ENCODE data around the gene MMP14.

MMP14 gene

DNA sequence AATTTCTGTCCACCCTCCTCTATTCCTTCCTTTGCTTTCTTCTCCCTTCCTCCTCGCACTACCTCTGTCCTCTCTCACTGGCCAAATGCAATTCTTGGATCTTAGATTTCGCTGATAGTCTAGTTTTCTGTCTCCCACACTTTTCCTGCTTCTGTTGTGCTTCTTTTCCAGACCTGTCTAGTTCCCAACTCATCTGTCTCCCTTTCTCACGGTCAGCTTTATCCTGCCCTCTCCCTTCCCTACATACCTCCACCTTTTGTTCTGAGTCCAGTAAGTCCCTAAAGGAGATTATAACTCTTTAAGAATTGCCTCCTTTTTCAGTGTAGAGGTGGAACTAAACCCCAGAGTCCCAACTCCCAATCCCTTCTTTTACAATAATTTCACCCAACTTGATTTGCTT is 880 bp upstream of the MMP14 start:
- peaks cover 34% of the 10 kb centered on the region for H3K36me3 ChIP-seq (ENCODE audit: insufficient read depth, low read depth, low read length)
- peak overlapping the region; percentile 93; the same call in 1 of the 2 replicates for H3K9ac ChIP-seq (ENCODE audit: low read depth, low read length)
- peaks cover 14% of the 10 kb centered on the region; the same call in 1 of the 2 replicates for H3K27me3 ChIP-seq (ENCODE audit: insufficient read depth, low read length)
- no peaks in the 10 kb centered on the region for H3K9me3 ChIP-seq (ENCODE audit: insufficient read depth, low read depth, low read length)
- peaks cover 23% of the 10 kb centered on the region; the same call in 1 of the 2 replicates for H3K4me1 ChIP-seq (ENCODE audit: insufficient read depth, low read length)
- peak overlapping the region; percentile 90; the same call in 1 of the 2 replicates for H3K4me3 ChIP-seq (ENCODE audit: low read length)
- H3K27ac ChIP-seq (ENCODE audit: low read length) = no peak overlapping the region

DNA sequence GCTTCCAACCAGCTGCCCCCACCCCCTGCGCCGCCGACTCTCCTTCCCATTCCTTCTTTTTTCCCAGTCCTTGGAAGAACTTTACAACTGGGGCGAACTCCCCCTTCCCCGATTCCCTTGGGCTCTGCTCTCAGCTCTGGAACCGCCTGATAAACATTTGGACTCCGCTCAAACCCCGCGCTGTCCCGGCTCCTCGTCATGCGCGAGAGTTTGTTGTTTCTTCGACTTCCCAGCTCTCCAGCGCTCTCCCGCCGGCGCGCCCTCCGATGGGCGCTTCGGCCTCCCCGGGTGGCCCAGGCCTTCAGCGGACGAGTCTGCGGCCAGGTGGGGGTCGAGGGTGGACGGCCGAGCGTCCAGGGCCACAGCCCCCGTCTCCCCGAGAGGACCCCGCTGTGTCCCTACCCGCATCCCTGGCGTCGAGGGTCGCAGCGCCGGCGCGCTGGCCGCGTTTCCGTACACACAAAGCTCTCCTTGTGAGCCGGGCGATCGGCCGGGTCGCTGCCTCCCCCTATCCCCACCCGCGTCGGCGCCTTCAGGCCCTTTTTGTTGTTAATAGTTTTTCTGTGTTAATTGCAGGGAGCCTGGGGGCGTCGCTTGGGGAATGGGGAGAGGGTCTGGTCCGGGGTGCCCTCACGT is 847 bp downstream of the MMP14 start:
- peak overlapping the region; percentile 90 for H3K4me3 ChIP-seq (ENCODE audit: low read length)
- H3K9ac ChIP-seq (ENCODE audit: low read depth, low read length) = peak overlapping the region; percentile 93
- H3K36me3 ChIP-seq (ENCODE audit: insufficient read depth, low read depth, low read length) = peaks cover 30% of the 10 kb centered on the region
- H3K27ac ChIP-seq (ENCODE audit: low read length) = no peak overlapping the region
- no peaks in the 10 kb centered on the region for H3K9me3 ChIP-seq (ENCODE audit: insufficient read depth, low read depth, low read length)
- H3K27me3 ChIP-seq (ENCODE audit: insufficient read depth, low read length) = peaks cover 14% of the 10 kb centered on the region; the same call in 1 of the 2 replicates
- peaks cover 20% of the 10 kb centered on the region; the same call in 1 of the 2 replicates for H3K4me1 ChIP-seq (ENCODE audit: insufficient read depth, low read length)

DNA sequence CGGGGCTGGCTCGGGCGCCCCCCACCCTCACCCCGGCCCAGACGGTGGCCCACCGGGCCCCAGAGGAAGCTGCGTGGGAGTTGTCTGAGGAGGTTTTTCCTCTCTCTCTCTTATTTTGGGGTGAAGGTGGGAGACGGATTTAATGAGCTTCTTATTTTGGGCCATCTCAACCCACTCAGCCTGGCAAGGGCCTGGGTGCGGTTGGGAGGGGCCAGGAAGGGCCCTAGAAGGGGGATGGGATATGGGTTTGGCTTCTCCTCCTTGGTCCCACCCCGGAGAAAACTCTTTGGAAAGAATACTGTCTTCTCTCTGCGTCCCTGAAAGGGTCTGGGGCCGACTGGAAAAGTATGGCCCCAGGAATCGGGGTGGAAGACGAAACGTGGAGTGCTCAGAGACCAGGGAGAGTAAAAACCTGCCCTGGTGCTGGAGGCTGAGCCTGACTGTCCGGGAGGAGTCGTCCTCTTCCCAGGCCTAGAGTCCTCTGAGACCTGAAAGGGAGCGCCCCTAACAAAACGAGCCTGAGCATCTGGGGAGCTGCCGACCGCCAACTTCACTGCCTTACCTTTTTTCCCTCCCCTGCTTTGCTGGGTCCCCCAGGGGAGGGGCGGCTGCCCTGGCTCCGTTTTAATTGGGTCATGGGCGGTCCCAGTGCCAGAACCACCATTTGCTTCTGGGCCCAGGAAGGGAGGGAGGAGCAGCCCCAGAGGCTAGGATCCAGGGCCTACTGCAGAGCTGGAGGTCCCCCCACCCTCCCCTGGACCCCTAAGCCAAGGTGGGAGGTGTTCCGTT is 1.6 kb downstream of the MMP14 start:
- Histone ChIP-seq H3K36me3 (ENCODE audit: insufficient read depth, low read depth, low read length) (peaks cover 37% of the 10 kb centered on the region), H3K4me1 (ENCODE audit: insufficient read depth, low read length) (peaks cover 20% of the 10 kb centered on the region; the same call in 1 of the 2 replicates), H3K4me3 (ENCODE audit: low read length) (peak overlapping the region; percentile 90), H3K9me3 (ENCODE audit: insufficient read depth, low read depth, low read length) (no peaks in the 10 kb centered on the region), H3K27ac (ENCODE audit: low read length) (peak overlapping the region; percentile 52), H3K27me3 (ENCODE audit: insufficient read depth, low read length) (peaks cover 14% of the 10 kb centered on the region; the same call in 1 of the 2 replicates), H3K9ac (ENCODE audit: low read depth, low read length) (peak overlapping the region; percentile 93)

DNA sequence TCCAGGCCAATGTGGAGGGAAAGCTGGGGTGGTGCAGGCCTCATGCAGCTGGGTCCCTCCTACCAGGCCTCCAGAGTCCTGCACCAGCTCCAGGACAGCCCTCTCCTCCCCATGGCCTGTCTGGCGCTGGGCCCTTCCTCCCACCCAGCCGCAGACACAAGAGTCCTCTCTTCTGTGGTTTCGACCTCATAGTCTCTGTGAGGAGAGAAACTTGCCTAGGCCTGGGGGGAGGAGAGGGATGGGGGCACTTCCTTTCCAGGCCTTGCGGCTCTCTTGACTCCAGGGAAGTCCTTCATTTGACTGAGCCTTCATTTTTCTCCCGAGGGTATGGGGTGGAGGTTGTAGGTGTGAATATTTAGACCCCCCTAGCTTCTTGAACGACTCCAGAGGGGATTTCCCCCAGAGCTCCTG is 2.3 kb downstream of the MMP14 start:
- H3K4me3 ChIP-seq (ENCODE audit: low read length) = peak overlapping the region; percentile 90
- H3K4me1 ChIP-seq (ENCODE audit: insufficient read depth, low read length) = peaks cover 20% of the 10 kb centered on the region; the same call in 1 of the 2 replicates
- peaks cover 37% of the 10 kb centered on the region for H3K36me3 ChIP-seq (ENCODE audit: insufficient read depth, low read depth, low read length)
- peaks cover 14% of the 10 kb centered on the region; the same call in 1 of the 2 replicates for H3K27me3 ChIP-seq (ENCODE audit: insufficient read depth, low read length)
- no peaks in the 10 kb centered on the region for H3K9me3 ChIP-seq (ENCODE audit: insufficient read depth, low read depth, low read length)
- H3K9ac ChIP-seq (ENCODE audit: low read depth, low read length) = peak overlapping the region; percentile 93; the same call in 1 of the 2 replicates
- peak overlapping the region; percentile 52 for H3K27ac ChIP-seq (ENCODE audit: low read length)

DNA sequence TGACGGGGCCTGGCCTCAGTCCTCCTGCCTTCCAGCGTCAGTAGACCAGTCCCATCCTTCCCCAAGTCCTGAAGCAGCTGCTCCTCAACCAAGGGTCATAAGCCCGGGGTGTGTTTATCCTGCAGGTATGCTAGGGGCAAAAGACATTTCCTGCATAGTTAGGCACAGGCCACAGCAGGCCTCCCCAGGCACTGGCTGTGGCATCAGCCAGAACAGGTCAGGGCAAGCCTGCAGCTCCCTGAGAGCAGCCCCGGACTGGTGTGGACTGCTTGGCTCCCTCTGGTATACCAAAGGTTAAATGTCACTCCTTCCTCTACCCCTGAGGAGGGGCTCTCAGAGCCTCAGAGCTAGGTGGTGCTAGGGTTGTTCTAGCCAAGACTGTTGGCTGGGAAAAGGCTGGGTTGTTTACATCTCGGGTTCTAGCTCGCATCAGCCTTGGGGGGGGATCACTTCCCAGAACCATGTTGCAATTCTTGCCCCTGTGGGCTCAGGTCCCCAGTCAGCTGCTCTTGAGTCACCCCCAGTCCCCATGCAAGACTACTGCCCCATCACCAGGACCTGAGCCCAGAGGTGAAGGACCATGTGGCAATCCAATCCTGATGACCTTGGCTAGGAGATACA is 2.9 kb downstream of the MMP14 start:
- Histone ChIP-seq H3K9me3 (ENCODE audit: insufficient read depth, low read depth, low read length) (no peaks in the 10 kb centered on the region), H3K4me3 (ENCODE audit: low read length) (peak overlapping the region; percentile 90; the same call in 1 of the 2 replicates), H3K4me1 (ENCODE audit: insufficient read depth, low read length) (peaks cover 20% of the 10 kb centered on the region; the same call in 1 of the 2 replicates), H3K9ac (ENCODE audit: low read depth, low read length) (peak overlapping the region; percentile 93; the same call in 1 of the 2 replicates), H3K36me3 (ENCODE audit: insufficient read depth, low read depth, low read length) (peaks cover 35% of the 10 kb centered on the region), H3K27me3 (ENCODE audit: insufficient read depth, low read length) (peaks cover 14% of the 10 kb centered on the region; the same call in 1 of the 2 replicates), H3K27ac (ENCODE audit: low read length) (no peak overlapping the region)

DNA sequence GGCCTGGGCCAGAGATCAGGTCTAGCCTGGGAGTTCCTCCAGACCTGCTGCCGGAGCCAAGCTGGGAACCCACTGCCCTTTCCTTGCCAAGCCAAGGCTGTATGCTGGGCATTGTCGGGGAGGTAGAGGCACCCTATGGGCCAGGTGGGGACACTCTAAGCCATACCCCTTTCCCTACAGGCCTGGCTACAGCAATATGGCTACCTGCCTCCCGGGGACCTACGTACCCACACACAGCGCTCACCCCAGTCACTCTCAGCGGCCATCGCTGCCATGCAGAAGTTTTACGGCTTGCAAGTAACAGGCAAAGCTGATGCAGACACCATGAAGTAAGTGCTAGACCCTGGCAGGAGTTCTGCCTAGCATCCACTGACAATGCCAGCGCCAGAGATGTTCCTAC is 4.9 kb downstream of the MMP14 start:
- no peak overlapping the region for H3K4me3 ChIP-seq (ENCODE audit: low read length)
- H3K9ac ChIP-seq (ENCODE audit: low read depth, low read length) = no peak overlapping the region
- H3K27me3 ChIP-seq (ENCODE audit: insufficient read depth, low read length) = peaks cover 14% of the 10 kb centered on the region; the same call in 1 of the 2 replicates
- peaks cover 14% of the 10 kb centered on the region; the same call in 1 of the 2 replicates for H3K4me1 ChIP-seq (ENCODE audit: insufficient read depth, low read length)
- peaks cover 41% of the 10 kb centered on the region for H3K36me3 ChIP-seq (ENCODE audit: insufficient read depth, low read depth, low read length)
- H3K9me3 ChIP-seq (ENCODE audit: insufficient read depth, low read depth, low read length) = no peaks in the 10 kb centered on the region
- H3K27ac ChIP-seq (ENCODE audit: low read length) = no peak overlapping the region

DNA sequence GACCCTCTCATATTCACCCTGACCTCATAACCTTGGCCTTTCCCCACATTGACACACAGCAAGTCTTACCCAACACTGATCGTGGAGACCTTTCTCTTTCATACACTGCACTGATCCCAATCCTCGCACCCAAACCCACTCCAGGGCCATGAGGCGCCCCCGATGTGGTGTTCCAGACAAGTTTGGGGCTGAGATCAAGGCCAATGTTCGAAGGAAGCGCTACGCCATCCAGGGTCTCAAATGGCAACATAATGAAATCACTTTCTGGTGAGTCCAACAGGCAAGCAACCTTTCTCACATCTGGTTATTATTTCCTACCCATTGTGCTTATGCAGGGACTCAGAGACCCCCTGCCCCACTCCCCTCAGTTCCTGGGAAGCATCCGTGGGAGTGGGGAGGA is 5.4 kb downstream of the MMP14 start:
- peaks cover 14% of the 10 kb centered on the region; the same call in 1 of the 2 replicates for H3K27me3 ChIP-seq (ENCODE audit: insufficient read depth, low read length)
- H3K4me3 ChIP-seq (ENCODE audit: low read length) = no peak overlapping the region
- no peak overlapping the region for H3K27ac ChIP-seq (ENCODE audit: low read length)
- H3K9me3 ChIP-seq (ENCODE audit: insufficient read depth, low read depth, low read length) = no peaks in the 10 kb centered on the region
- peaks cover 14% of the 10 kb centered on the region; the same call in 1 of the 2 replicates for H3K4me1 ChIP-seq (ENCODE audit: insufficient read depth, low read length)
- H3K36me3 ChIP-seq (ENCODE audit: insufficient read depth, low read depth, low read length) = peaks cover 44% of the 10 kb centered on the region
- no peak overlapping the region for H3K9ac ChIP-seq (ENCODE audit: low read depth, low read length)

DNA sequence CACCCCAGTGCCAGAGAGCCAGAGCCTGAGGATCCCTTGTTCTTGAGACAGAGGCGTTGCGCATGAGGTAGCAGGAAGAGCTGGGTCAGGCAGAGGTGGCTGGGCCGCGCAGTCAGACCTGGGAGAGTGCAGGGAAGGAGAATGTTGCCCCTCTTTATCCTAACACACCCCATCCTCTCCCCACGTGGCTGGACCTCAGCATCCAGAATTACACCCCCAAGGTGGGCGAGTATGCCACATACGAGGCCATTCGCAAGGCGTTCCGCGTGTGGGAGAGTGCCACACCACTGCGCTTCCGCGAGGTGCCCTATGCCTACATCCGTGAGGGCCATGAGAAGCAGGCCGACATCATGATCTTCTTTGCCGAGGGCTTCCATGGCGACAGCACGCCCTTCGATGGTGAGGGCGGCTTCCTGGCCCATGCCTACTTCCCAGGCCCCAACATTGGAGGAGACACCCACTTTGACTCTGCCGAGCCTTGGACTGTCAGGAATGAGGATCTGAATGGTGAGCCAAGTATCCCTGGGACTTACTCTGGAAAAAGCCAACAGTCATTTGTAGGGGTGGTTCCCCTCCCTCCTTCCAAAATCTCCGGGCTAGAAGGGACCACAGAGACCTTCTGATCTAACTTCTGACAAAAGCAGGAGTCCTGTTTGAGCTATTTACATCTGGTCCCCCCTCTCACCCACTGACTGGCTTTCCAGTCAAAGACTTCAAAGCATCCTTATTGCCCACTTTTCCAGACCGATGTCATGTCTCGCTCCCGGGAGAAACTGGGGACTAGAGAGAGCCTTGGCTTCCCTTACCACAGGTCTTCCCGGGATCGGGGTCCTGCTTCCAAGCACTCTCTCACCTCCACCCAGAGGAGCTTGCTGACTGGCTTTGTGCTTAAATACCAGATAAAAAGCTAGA is 6.1 kb downstream of the MMP14 start:
- H3K27ac ChIP-seq (ENCODE audit: low read length) = no peak overlapping the region
- no peak overlapping the region for H3K9ac ChIP-seq (ENCODE audit: low read depth, low read length)

DNA sequence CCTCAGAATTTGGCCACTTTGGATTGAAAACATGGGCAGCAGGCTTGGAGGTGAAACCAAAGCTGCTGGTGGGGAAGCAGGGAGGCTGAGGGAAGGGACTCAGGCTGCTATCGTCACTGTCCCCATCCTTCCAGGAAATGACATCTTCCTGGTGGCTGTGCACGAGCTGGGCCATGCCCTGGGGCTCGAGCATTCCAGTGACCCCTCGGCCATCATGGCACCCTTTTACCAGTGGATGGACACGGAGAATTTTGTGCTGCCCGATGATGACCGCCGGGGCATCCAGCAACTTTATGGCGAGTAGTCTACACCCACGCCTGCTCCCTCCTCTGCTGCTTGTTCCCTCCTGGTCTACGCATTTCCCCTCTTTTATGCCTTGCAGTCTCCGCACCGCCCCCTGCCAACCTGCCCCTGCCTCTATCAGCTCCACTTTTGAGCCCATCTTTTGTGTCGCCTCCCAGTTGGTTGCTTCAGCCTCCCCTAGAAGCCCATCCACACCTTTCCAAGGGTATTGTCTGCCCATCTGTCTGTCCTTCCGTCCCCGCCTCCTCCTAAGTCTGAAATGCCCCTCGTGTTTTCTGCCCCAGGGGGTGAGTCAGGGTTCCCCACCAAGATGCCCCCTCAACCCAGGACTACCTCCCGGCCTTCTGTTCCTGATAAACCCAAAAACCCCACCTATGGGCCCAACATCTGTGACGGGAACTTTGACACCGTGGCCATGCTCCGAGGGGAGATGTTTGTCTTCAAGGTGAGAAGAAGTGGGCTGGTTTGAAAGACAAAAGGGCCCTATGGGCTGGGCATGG is 6.9 kb downstream of the MMP14 start:
- Histone ChIP-seq H3K27me3 (ENCODE audit: insufficient read depth, low read length) (no peaks in the 10 kb centered on the region; the same call in 1 of the 2 replicates), H3K9ac (ENCODE audit: low read depth, low read length) (no peak overlapping the region), H3K4me3 (ENCODE audit: low read length) (no peak overlapping the region), H3K4me1 (ENCODE audit: insufficient read depth, low read length) (peaks cover 19% of the 10 kb centered on the region; the same call in 1 of the 2 replicates), H3K36me3 (ENCODE audit: insufficient read depth, low read depth, low read length) (peaks cover 44% of the 10 kb centered on the region), H3K9me3 (ENCODE audit: insufficient read depth, low read depth, low read length) (no peaks in the 10 kb centered on the region), H3K27ac (ENCODE audit: low read length) (no peak overlapping the region)

More for the DNA sequence above, 6.1 kb downstream of the MMP14 start:
- peaks cover 7% of the 10 kb centered on the region; the same call in 1 of the 2 replicates for H3K27me3 ChIP-seq (ENCODE audit: insufficient read depth, low read length)
- H3K9me3 ChIP-seq (ENCODE audit: insufficient read depth, low read depth, low read length) = no peaks in the 10 kb centered on the region
- no peak overlapping the region for H3K4me3 ChIP-seq (ENCODE audit: low read length)
- peaks cover 14% of the 10 kb centered on the region; the same call in 1 of the 2 replicates for H3K4me1 ChIP-seq (ENCODE audit: insufficient read depth, low read length)
- peaks cover 44% of the 10 kb centered on the region for H3K36me3 ChIP-seq (ENCODE audit: insufficient read depth, low read depth, low read length)

Data from iPS-20b (cell line).